ENCODE data around the gene C18orf63. TPM values are rescaled to one million over a fixed set of nuclear protein-coding genes. Genes with fewer than 3 reads are reported as not detected.

The C18orf63 gene
- total RNA-seq, 4 donors from 2014 or later: not detected

DNA sequence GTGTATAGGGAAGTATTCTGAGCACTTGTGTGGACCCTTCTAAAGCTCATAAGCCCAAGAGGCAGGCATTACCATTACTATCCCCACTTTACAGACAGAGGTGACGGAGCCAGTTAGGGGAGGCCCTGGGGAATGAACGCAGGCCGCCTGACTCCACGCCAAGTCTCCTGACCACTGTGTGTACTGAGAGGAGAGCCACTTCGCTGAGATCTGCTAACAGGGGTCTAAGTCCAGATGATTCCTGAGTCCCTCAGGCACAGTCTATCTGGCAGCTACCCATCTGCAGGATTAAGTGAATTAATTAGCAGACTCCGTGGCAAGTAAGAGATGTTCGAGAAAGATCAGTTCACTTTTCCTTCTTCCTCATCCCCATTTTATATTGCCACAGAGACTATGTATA is 37.6 kb upstream of the C18orf63 start:
- no peak for TF ChIP-seq EP300 (IDR thresholded peaks at IDR 0.05)
- no peak for TF ChIP-seq POLR2AphosphoS5 (IDR thresholded peaks at IDR 0.05)
- TF ChIP-seq, protein P1, sequence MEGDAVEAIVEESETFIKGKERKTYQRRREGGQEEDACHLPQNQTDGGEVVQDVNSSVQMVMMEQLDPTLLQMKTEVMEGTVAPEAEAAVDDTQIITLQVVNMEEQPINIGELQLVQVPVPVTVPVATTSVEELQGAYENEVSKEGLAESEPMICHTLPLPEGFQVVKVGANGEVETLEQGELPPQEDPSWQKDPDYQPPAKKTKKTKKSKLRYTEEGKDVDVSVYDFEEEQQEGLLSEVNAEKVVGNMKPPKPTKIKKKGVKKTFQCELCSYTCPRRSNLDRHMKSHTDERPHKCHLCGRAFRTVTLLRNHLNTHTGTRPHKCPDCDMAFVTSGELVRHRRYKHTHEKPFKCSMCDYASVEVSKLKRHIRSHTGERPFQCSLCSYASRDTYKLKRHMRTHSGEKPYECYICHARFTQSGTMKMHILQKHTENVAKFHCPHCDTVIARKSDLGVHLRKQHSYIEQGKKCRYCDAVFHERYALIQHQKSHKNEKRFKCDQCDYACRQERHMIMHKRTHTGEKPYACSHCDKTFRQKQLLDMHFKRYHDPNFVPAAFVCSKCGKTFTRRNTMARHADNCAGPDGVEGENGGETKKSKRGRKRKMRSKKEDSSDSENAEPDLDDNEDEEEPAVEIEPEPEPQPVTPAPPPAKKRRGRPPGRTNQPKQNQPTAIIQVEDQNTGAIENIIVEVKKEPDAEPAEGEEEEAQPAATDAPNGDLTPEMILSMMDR (IDR thresholded peaks at IDR 0.05): no peak
- TF ChIP-seq POLR2A (IDR thresholded peaks at IDR 0.05): no peak
- no peak overlapping the region for H3K4me3 ChIP-seq
- H3K4me1 ChIP-seq: peaks cover 0 to 64% (median 19%) of the 10 kb centered on the region in 3 donors
- 85% methylated on average over 3 of the region's 7 CpGs; no CpG with 5 or more reads in 1 of the 2 donors for WGBS, 2 donors (ENCODE audit: low coverage in 1 of 2)
- H3K27me3 ChIP-seq: no peaks in the 10 kb centered on the region
- no peaks in the 10 kb centered on the region for H3K9me3 ChIP-seq
- no peak overlapping the region for H3K27ac ChIP-seq
- peaks cover 0 to 4% of the 10 kb centered on the region in 2 donors for H3K36me3 ChIP-seq
- no peak for ATAC-seq

DNA sequence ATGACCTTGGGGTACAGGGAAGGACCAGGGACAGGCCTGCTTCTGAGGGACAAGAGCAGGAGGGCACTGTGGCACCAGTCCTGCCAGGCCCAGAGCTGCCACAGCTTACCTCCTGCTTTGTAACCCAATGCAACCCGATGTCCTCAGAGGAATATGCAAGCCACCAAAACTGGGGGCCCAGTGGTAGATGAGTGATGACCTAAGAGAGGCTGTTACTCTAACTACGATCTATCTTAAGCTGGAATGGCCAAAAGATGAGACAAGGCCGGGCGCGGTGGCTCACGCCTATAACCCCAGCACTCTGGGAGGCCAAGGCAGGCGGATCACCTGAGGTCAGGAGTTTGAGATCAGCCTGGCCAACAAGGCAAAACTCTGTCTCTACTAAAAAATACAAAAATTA is 36.7 kb upstream of the C18orf63 start:
- no peaks in the 10 kb centered on the region for H3K27me3 ChIP-seq
- peaks cover 4 to 64% (median 21%) of the 10 kb centered on the region in 3 donors for H3K4me1 ChIP-seq
- ATAC-seq: no peak
- no peaks in the 10 kb centered on the region for H3K9me3 ChIP-seq
- WGBS, 2 donors (ENCODE audit: low coverage in 1 of 2): 100% methylated on average over 1 of the region's 7 CpGs; no CpG with 5 or more reads in 1 of the 2 donors
- peaks cover 0 to 4% of the 10 kb centered on the region in 2 donors for H3K36me3 ChIP-seq
- no peak overlapping the region for H3K27ac ChIP-seq
- no peak overlapping the region for H3K4me3 ChIP-seq
- TF ChIP-seq EP300 (IDR thresholded peaks at IDR 0.05): no peak
- TF ChIP-seq, protein P1 (IDR thresholded peaks at IDR 0.05): no peak
- no peak for TF ChIP-seq POLR2AphosphoS5 (IDR thresholded peaks at IDR 0.05)
- TF ChIP-seq POLR2A (IDR thresholded peaks at IDR 0.05): no peak

DNA sequence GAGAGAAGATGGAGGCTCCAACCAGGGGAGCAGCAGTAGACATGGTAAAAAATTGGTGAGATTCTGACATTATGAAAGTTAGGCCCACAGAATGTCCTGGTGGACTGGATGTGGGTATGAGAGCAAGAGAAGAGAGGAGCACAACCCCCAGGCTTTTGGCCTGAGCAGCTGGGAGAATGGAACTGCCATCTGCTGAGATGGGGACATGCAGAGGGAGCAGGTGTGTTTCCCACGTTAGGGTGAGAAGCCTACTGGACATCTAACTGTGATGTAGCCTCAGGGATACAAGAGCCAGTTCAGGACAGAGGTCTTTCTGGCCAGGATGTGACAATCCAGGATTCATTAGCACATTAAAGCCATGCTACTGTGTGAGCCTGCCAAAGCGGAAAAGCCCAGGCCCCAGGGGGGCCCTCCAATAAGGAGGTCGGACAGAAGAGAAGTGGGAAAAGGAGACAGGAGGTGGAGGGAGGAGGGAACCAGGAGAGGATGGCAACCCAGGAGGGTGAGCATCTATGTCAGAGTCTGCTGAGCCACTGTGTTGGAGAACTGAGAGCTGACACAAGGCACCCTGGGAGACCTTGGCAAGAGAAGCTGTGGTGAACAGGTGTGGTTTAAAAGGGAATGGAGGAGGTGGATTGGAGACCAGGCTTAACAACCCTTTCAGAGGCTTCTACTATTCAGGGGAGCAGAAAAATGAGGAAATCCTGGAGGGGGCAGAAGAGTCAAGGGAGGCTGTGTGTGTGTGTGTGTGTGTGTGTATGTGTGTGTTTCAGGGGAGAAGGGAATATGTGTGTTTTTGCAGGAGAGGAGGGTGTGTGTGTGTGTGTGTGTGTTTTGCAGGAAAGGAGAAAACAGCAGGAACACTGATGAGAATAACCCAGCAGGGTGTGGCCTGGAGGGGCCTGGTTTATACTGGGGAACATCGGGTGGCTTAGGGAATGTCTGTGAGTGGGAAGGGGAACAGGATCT is 34.3 kb upstream of the C18orf63 start:
- TF ChIP-seq POLR2A (IDR thresholded peaks at IDR 0.05): no peak
- no peak for TF ChIP-seq EP300 (IDR thresholded peaks at IDR 0.05)
- TF ChIP-seq, protein P1 (IDR thresholded peaks at IDR 0.05): no peak
- TF ChIP-seq POLR2AphosphoS5 (IDR thresholded peaks at IDR 0.05): no peak
- no peak overlapping the region for H3K4me3 ChIP-seq
- peaks cover 4 to 63% (median 35%) of the 10 kb centered on the region in 3 donors for H3K4me1 ChIP-seq
- H3K9me3 ChIP-seq: no peaks in the 10 kb centered on the region
- no peaks in the 10 kb centered on the region for H3K27me3 ChIP-seq
- ATAC-seq: peak; percentile 39
- 45 to 62% methylated on average over 2 to 3 of the region's 4 CpGs for WGBS, 2 donors (ENCODE audit: low coverage in 1 of 2)
- peak overlapping the region in 3 of 4 donors; percentile 31 to 63 (median 33) for H3K27ac ChIP-seq
- H3K36me3 ChIP-seq: no peaks in the 10 kb centered on the region

DNA sequence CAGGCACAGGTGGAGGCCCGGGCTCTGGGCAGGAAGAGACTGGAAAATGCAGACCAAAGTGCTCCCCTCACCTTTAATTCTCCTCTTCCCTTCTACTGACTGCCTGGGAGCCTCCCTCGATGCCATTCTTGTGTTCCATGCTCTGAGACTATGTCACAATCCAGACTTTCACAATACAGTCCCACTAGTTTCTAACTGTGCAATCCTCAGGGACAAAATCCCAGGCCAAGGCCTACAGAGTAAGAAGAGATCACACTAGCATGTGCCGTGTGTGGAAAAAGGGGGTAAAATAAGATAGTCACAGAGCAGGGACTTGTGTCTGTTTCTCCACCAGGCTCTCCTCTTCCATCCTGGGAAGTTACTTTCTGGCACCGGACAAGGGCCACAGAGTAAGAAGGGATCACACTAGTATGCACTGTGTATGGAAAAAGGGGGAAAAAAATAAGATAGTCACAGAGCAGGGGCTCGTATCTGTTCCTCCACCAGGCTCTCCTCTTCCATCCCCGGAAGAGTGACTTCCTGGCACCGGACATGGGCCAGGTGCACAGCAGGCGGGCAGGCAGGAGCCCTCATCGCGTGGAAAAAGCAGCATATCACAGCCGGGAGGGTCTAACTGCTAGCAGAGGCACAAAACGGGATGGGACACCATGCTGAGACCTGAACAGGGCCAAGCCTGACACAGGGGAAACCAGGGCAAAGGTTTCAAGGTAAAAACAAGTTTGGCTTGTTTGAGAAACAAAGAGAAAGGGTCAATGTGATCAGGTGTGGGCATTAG is 33.5 kb upstream of the C18orf63 start:
- 65 to 71% methylated on average over 4 to 11 of the region's 12 CpGs for WGBS, 2 donors (ENCODE audit: low coverage in 1 of 2)
- Histone ChIP-seq H3K4me1 (peaks cover 4 to 55% (median 33%) of the 10 kb centered on the region in 3 donors), H3K4me3 (no peak overlapping the region), H3K9me3 (no peaks in the 10 kb centered on the region), H3K27me3 (no peaks in the 10 kb centered on the region), H3K27ac (peak overlapping the region in 3 of 4 donors; percentile 31 to 63 (median 33)), H3K36me3 (no peaks in the 10 kb centered on the region)
- ATAC-seq: peak; percentile 91
- peak; percentile 19 for TF ChIP-seq POLR2AphosphoS5 (IDR thresholded peaks at IDR 0.05)
- TF ChIP-seq, protein P1 (IDR thresholded peaks at IDR 0.05): no peak
